ENCODE results near the gene CDT1.

GRCh38 chr16:88779406-88780141 lies 24.0 kb upstream of the CDT1 start:
- TF ChIP-seq POLR2A (IDR thresholded peaks at IDR 0.05) (no peak), CTCF (IDR thresholded peaks at IDR 0.05) (no peak), EP300 (IDR thresholded peaks at IDR 0.05) (no peak), POLR2AphosphoS5 (IDR thresholded peaks at IDR 0.05) (no peak)
